Measurements from ENCODE around the gene BCS1L.

GRCh38 chr2:218710334-218710686 lies 50.8 kb downstream of the BCS1L start:
- no peak for TF ChIP-seq POLR2AphosphoS5 (IDR thresholded peaks at IDR 0.05; ENCODE audit: low read depth)
- TF ChIP-seq, protein P1, sequence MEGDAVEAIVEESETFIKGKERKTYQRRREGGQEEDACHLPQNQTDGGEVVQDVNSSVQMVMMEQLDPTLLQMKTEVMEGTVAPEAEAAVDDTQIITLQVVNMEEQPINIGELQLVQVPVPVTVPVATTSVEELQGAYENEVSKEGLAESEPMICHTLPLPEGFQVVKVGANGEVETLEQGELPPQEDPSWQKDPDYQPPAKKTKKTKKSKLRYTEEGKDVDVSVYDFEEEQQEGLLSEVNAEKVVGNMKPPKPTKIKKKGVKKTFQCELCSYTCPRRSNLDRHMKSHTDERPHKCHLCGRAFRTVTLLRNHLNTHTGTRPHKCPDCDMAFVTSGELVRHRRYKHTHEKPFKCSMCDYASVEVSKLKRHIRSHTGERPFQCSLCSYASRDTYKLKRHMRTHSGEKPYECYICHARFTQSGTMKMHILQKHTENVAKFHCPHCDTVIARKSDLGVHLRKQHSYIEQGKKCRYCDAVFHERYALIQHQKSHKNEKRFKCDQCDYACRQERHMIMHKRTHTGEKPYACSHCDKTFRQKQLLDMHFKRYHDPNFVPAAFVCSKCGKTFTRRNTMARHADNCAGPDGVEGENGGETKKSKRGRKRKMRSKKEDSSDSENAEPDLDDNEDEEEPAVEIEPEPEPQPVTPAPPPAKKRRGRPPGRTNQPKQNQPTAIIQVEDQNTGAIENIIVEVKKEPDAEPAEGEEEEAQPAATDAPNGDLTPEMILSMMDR (IDR thresholded peaks at IDR 0.05; ENCODE audit: insufficient read depth, low read length): no peak

Data from HL-60 (cell line).